ENCODE results near the gene LRRC43.
A peak's percentile ranks its signal among the peaks of the same experiment; 100 is the strongest.

The LRRC43 gene

DNA sequence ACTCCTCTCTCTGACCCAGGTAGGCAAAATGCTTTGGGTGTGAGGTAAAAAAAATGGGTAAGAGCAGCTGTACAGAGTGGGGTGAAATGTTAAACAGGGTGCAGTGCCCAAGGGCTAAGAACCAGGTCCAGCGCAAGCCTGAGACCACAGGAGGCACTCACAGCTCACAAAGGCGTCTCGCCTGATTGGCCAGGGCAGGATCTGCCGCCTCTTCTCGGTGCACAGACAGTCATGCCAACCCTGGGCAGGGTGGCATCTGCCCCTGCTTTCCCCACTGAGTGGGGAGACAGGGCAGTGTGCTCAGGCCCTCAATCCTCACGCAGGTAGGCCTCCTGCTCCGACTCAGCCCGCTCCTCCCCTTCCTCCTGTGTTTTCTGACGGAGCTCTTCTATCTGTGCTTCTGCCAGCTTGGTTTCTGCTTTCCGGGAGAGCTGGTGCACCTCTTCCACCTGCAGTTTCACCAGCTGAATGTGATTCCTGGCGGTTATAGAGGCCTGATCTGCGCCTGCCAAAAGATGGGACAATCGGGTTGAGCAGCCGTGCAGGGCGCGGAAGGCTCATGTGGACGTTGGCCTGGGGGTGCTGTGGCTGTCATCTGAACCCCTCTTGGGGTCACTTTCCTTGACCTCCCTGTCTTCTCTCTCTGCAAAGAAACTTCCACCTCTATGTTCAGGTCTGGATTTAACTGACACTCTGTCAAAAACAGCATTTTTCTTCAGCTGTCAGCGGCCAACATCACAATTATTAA, 25.3 kb downstream of the LRRC43 start:
- H3K4me1 ChIP-seq (ENCODE audit: control insufficient read depth, low read depth, low read length), result no peaks in the 10 kb centered on the region
- H3K27ac ChIP-seq (ENCODE audit: low read length), result no peak overlapping the region
- no peak overlapping the region for H3K9ac ChIP-seq (ENCODE audit: low read length)
- H3K4me3 ChIP-seq (ENCODE audit: low read length), result no peak overlapping the region
- H3K9me3 ChIP-seq (ENCODE audit: control insufficient read depth, low read depth, low read length), result no peaks in the 10 kb centered on the region
- H3K36me3 ChIP-seq (ENCODE audit: control insufficient read depth, low read depth, low read length), result peaks cover 50% of the 10 kb centered on the region
- H3K27me3 ChIP-seq (ENCODE audit: control insufficient read depth, insufficient read depth, low read length), result peaks cover 32% of the 10 kb centered on the region

DNA sequence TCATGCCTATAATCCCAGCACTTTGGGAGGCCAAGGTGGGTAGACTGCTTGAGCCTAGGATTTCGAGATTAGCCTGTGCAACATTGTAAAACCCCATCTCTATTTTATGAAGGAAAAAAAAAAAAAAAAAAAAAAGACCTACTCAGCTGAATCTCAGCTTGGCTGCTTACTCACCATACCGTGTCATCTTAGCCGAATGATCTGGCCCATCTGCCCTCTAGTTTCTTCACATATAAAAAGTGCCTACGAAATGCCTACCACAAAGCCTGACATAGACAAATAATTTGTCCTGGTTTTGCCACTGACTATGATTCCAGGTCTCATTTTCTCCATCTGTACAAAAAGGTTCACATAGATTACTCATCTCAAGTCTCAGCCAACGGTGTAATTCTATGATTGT, 32.8 kb downstream of the LRRC43 start:
- Histone ChIP-seq H3K9me3 (ENCODE audit: control insufficient read depth, low read depth, low read length) (no peaks in the 10 kb centered on the region), H3K9ac (ENCODE audit: low read length) (no peak overlapping the region), H3K36me3 (ENCODE audit: control insufficient read depth, low read depth, low read length) (peaks cover 66% of the 10 kb centered on the region), H3K4me3 (ENCODE audit: low read length) (no peak overlapping the region), H3K27me3 (ENCODE audit: control insufficient read depth, insufficient read depth, low read length) (no peaks in the 10 kb centered on the region), H3K4me1 (ENCODE audit: control insufficient read depth, low read depth, low read length) (no peaks in the 10 kb centered on the region), H3K27ac (ENCODE audit: low read length) (no peak overlapping the region)

DNA sequence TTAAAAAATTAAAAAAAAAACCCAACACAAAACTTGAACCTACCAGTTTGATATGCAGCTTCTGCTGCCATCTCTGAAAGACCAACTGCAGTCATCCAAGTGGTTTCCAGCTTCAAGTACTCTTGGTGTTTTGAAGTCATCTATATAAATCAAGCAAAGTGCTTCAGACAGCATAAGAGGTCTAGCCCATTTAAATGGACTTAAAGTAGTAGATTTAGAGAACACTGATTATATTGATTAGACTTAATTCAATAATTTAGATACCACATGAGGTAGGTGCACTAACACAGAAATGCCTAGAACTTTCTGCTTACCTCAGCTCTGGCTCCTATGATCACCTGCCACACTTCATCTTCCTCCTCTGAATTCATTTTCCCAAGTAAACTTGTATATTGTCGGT, 33.5 kb downstream of the LRRC43 start:
- Histone ChIP-seq H3K36me3 (ENCODE audit: control insufficient read depth, low read depth, low read length) (peaks cover 68% of the 10 kb centered on the region), H3K4me1 (ENCODE audit: control insufficient read depth, low read depth, low read length) (no peaks in the 10 kb centered on the region), H3K27ac (ENCODE audit: low read length) (no peak overlapping the region), H3K27me3 (ENCODE audit: control insufficient read depth, insufficient read depth, low read length) (no peaks in the 10 kb centered on the region), H3K4me3 (ENCODE audit: low read length) (no peak overlapping the region), H3K9me3 (ENCODE audit: control insufficient read depth, low read depth, low read length) (no peaks in the 10 kb centered on the region), H3K9ac (ENCODE audit: low read length) (no peak overlapping the region)

DNA sequence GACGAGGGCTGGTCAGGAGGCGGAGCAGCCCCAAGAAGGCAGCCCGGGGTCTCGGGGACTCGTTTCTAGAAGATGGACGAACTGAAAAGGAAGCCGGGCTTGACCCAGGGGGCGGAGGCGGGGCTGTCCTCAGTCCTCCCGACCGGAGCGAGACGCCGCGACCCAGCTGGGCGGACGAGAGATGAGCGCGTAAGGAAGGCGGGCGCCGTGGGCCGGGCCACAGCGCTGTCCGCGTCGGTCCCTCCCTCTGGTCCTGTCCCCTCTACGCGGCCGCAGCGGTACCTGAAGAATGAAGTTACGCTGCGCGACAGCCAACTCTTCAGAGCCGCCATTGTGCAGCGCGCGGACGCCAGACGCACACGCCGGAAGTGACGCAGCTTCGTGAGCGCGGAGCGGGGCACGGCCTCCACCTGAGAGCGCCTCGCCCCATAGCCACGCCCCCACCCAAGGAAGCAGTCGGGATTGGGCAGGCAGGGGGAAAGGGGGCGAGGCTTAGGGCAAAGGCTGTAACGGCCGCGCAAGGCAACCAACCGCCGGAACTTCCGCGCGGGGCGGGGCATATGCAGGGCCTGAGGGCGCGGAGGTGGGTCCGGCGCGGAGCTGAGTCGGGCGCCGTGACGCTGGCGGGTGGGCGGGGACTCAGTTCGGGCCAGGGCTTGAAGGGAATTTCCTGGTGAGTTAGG, 42.9 kb downstream of the LRRC43 start, which contains the start of gene DIABLO:
Gene DIABLO, minus strand, starts transcription at position 370 of the 683 bp plus-strand sequence. Its CDS starts 38 bp downstream, at position 332.
- Histone ChIP-seq H3K9me3 (ENCODE audit: control insufficient read depth, low read depth, low read length) (no peaks in the 10 kb centered on the region), H3K27me3 (ENCODE audit: control insufficient read depth, insufficient read depth, low read length) (no peaks in the 10 kb centered on the region), H3K4me3 (ENCODE audit: low read length) (peak within 1 kb of the TSS; percentile 94), H3K27ac (ENCODE audit: low read length) (peak within 1 kb of the TSS; percentile 86), H3K36me3 (ENCODE audit: control insufficient read depth, low read depth, low read length) (peaks cover 32% of the 10 kb centered on the region), H3K9ac (ENCODE audit: low read length) (peak within 1 kb of the TSS; percentile 88), H3K4me1 (ENCODE audit: control insufficient read depth, low read depth, low read length) (peaks cover 12% of the 10 kb centered on the region)

DNA sequence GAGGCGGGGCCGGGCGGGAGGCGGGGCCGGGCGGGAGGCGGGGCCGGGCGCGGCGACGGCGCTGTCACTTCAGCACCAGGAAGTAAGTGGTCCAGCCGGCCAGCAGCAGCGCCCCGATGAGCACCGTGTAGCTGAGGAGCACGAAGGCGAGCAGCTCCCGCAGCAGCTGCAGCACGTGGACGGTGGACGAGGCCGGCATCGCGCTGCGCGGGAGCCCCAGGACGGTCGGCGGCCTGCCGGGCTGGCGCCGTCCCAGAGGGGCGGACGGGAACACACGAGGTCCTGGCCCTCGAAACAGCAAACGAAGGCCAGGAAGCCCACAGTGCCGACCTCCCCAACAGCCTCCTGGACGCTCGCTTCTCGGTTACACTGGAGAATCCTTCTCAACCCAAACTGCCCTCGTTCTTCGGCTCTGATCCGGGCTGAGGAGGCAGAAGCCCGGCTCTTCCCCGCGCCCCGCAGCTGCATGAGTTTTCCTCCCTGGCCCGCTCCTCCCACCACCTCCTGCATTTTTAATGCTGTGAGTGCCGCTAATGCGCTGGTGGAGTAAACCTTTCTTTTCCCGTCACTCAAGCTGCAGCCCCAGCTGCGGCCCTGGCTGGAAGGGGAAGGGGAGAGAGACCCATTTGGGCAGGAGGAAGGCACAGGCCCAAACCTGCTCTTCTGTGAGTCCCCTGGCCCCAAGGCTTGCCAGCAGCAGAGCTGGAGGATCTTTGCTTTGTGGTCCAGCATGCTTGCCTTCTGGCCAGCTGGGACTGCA, 43.6 kb downstream of the LRRC43 start:
- H3K4me3 ChIP-seq (ENCODE audit: low read length), result peak overlapping the region; percentile 6
- H3K27ac ChIP-seq (ENCODE audit: low read length), result no peak overlapping the region
- no peak overlapping the region for H3K9ac ChIP-seq (ENCODE audit: low read length)
- no peaks in the 10 kb centered on the region for H3K27me3 ChIP-seq (ENCODE audit: control insufficient read depth, insufficient read depth, low read length)
- H3K9me3 ChIP-seq (ENCODE audit: control insufficient read depth, low read depth, low read length), result no peaks in the 10 kb centered on the region
- H3K36me3 ChIP-seq (ENCODE audit: control insufficient read depth, low read depth, low read length), result peaks cover 30% of the 10 kb centered on the region
- peaks cover 12% of the 10 kb centered on the region for H3K4me1 ChIP-seq (ENCODE audit: control insufficient read depth, low read depth, low read length)

DNA sequence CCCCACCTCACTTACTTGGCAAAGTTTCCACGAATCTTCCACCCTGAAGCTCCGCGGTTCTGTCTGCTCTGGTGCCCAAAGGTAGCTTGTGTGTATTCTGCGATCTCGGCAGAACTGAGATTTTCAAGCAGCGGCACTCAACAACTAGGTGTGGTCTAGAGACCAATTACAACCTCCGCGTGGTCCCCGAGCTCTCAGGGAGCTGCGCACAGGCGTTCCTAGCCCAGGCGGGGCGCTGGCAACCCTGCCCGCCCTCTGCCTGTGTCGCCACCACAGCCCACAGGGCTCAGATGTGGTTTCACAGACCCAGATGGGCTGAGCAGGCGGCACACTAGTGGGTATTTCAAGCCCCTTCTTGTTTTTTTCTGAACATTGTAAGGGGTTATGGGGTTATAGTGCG, 44.4 kb downstream of the LRRC43 start:
- no peak overlapping the region for H3K4me3 ChIP-seq (ENCODE audit: low read length)
- H3K4me1 ChIP-seq (ENCODE audit: control insufficient read depth, low read depth, low read length), result peaks cover 12% of the 10 kb centered on the region
- H3K9ac ChIP-seq (ENCODE audit: low read length), result no peak overlapping the region
- no peaks in the 10 kb centered on the region for H3K9me3 ChIP-seq (ENCODE audit: control insufficient read depth, low read depth, low read length)
- H3K27ac ChIP-seq (ENCODE audit: low read length), result no peak overlapping the region
- H3K36me3 ChIP-seq (ENCODE audit: control insufficient read depth, low read depth, low read length), result peaks cover 26% of the 10 kb centered on the region
- no peaks in the 10 kb centered on the region for H3K27me3 ChIP-seq (ENCODE audit: control insufficient read depth, insufficient read depth, low read length)

DNA sequence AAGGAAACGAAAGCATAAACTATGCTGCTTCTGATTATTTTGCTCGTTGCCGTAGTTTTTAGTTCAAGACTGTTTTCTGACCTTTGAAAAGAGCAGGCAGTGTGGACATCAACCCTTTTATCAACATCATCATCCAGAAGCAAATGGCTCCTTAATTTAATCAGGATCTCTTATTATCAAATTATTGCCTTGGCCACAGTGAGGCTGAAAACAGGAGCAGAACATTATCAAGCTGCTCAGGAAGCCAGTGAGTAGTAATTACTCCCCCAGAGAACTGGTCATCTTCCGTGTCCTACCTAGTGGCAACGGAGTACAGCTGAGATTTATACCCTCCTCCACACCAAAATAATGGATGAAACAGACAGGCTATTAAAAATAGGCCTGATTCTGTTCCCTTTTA, 45.2 kb downstream of the LRRC43 start:
- H3K4me3 ChIP-seq (ENCODE audit: low read length), result no peak overlapping the region
- no peaks in the 10 kb centered on the region for H3K9me3 ChIP-seq (ENCODE audit: control insufficient read depth, low read depth, low read length)
- no peak overlapping the region for H3K27ac ChIP-seq (ENCODE audit: low read length)
- H3K36me3 ChIP-seq (ENCODE audit: control insufficient read depth, low read depth, low read length), result peaks cover 21% of the 10 kb centered on the region
- no peaks in the 10 kb centered on the region for H3K27me3 ChIP-seq (ENCODE audit: control insufficient read depth, insufficient read depth, low read length)
- H3K4me1 ChIP-seq (ENCODE audit: control insufficient read depth, low read depth, low read length), result peaks cover 12% of the 10 kb centered on the region
- no peak overlapping the region for H3K9ac ChIP-seq (ENCODE audit: low read length)

DNA sequence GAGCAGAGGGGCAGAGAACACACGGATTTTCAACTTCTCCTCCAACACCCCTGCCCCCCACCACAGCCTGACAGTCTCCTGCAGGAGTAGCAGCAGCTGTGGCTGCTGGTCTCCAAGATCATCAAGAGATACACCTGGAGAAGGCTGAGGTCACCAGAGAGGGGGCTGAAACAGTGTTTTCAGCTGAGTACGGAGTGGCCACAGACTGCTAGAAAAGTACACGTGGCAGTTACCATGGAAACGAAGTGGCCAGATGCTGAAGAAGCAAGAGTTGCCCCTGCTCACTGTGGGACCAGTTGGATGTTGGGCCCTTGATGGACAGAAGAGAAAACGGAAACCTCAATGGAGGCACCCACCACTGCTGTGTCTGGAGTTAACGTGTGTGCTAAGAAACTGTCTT, 47.9 kb downstream of the LRRC43 start:
- no peaks in the 10 kb centered on the region for H3K4me1 ChIP-seq (ENCODE audit: control insufficient read depth, low read depth, low read length)
- no peaks in the 10 kb centered on the region for H3K9me3 ChIP-seq (ENCODE audit: control insufficient read depth, low read depth, low read length)
- H3K27me3 ChIP-seq (ENCODE audit: control insufficient read depth, insufficient read depth, low read length), result no peaks in the 10 kb centered on the region
- no peak overlapping the region for H3K9ac ChIP-seq (ENCODE audit: low read length)
- H3K36me3 ChIP-seq (ENCODE audit: control insufficient read depth, low read depth, low read length), result peaks cover 13% of the 10 kb centered on the region
- H3K4me3 ChIP-seq (ENCODE audit: low read length), result no peak overlapping the region
- no peak overlapping the region for H3K27ac ChIP-seq (ENCODE audit: low read length)

DNA sequence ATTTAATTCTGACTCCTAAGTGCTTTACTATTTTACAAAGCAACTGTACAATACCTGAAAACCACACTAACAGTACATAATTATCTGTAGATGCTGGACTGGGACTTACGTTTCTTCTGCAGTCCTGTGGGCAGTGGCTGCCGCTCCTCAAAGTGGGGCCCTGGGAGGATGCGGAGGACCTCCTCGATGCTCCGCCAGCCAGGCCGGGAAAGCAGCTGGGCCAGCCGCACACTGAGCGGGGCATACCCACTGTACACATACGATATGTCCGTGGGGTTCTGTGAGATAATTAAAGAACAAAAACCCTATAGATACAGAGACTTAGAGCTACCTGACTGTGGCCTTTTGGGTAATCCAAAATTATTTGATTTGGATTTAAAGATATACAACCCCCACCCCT, 49.8 kb downstream of the LRRC43 start:
- Histone ChIP-seq H3K9me3 (ENCODE audit: control insufficient read depth, low read depth, low read length) (no peaks in the 10 kb centered on the region), H3K36me3 (ENCODE audit: control insufficient read depth, low read depth, low read length) (peaks cover 13% of the 10 kb centered on the region)

DNA sequence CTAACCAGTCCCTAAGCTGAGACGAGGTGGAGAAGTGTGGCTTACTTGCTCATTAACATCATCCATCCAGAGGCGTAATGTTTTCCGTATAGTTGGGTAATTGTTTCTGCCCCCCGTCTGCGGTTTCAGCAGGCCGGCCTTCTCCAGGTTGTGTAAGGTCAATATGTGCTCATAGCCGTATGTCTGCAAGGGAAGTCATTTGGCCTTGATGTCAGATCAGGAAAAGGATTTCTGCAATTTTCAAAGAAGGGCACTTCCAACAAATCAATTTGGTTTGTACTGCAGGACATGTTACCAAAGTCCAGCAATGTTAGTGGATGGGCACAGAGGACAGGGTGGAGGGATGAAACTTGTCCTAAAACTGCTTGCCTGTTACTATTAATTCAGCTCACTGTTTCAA, 52.8 kb downstream of the LRRC43 start:
- Histone ChIP-seq H3K4me3 (ENCODE audit: low read length) (no peak overlapping the region), H3K27me3 (ENCODE audit: control insufficient read depth, insufficient read depth, low read length) (no peaks in the 10 kb centered on the region), H3K9me3 (ENCODE audit: control insufficient read depth, low read depth, low read length) (no peaks in the 10 kb centered on the region), H3K27ac (ENCODE audit: low read length) (no peak overlapping the region), H3K36me3 (ENCODE audit: control insufficient read depth, low read depth, low read length) (peaks cover 17% of the 10 kb centered on the region), H3K9ac (ENCODE audit: low read length) (no peak overlapping the region), H3K4me1 (ENCODE audit: control insufficient read depth, low read depth, low read length) (no peaks in the 10 kb centered on the region)

More for the DNA sequence above, 49.8 kb downstream of the LRRC43 start:
- no peaks in the 10 kb centered on the region for H3K27me3 ChIP-seq (ENCODE audit: control insufficient read depth, insufficient read depth, low read length)
- no peak overlapping the region for H3K9ac ChIP-seq (ENCODE audit: low read length)
- no peak overlapping the region for H3K4me3 ChIP-seq (ENCODE audit: low read length)
- H3K4me1 ChIP-seq (ENCODE audit: control insufficient read depth, low read depth, low read length), result no peaks in the 10 kb centered on the region
- no peak overlapping the region for H3K27ac ChIP-seq (ENCODE audit: low read length)

DNA sequence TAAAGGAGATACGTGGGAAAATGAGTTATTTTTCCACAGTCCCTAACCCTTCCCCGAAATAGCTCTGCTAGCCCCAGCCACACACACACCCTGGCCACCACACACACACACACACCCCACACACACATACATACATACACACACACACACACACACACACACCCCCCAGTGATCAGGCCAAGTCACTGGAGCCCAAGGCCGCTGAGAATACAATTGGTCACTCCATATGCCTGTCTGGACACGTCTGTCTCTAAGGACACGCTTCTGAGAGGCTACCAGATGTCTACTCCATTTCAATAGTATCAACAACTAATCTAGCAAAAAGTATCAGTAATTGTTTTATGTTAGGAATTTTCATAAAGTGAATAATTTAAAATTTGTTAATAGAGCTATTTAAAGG, 55.9 kb downstream of the LRRC43 start:
- Histone ChIP-seq H3K9me3 (ENCODE audit: control insufficient read depth, low read depth, low read length) (no peaks in the 10 kb centered on the region), H3K4me1 (ENCODE audit: control insufficient read depth, low read depth, low read length) (no peaks in the 10 kb centered on the region), H3K4me3 (ENCODE audit: low read length) (no peak overlapping the region), H3K27me3 (ENCODE audit: control insufficient read depth, insufficient read depth, low read length) (no peaks in the 10 kb centered on the region), H3K36me3 (ENCODE audit: control insufficient read depth, low read depth, low read length) (peaks cover 13% of the 10 kb centered on the region), H3K27ac (ENCODE audit: low read length) (no peak overlapping the region), H3K9ac (ENCODE audit: low read length) (no peak overlapping the region)

Measured in iPS-18a (cell line).